Measurements from ENCODE around the gene PYDC2. TPM values are rescaled to one million over a fixed set of nuclear protein-coding genes. Genes with fewer than 3 reads are reported as not detected.

Gene PYDC2
- total RNA-seq = not detected
- polyA plus RNA-seq (ENCODE audit: insufficient read length in 2 of 2) = not detected
- long read RNA-seq, donor 1 = 0 reads
- long read RNA-seq, donor 2 = 0 reads
- long read RNA-seq, donor 3 = 0 reads
- long read RNA-seq, donor 4 = 0 reads

GRCh38 chr3:191461113-191461595 lies at the start of gene PYDC2:
Gene PYDC2, plus strand, starts transcription at chr3:191461163. Its CDS starts 0 bp downstream, at chr3:191461163.
- H3K4me3 ChIP-seq (ENCODE audit: low read depth, low read length) = no peak within 1 kb of the TSS
- H3K4me1 ChIP-seq (ENCODE audit: control insufficient read depth, insufficient read depth, low read length) = no peaks in the 10 kb centered on the region
- no peaks in the 10 kb centered on the region for H3K9me3 ChIP-seq (ENCODE audit: control insufficient read depth, insufficient read depth, low read length)
- no peak for DNase-seq (ENCODE audit: low read depth in 4 of 6, low spot score in 6 of 6)
- H3K27me3 ChIP-seq (ENCODE audit: control insufficient read depth, insufficient read depth, low read length) = no peaks in the 10 kb centered on the region
- H3K27ac ChIP-seq (ENCODE audit: low read depth, low read length) = no peak within 1 kb of the TSS
- WGBS (ENCODE audit: insufficient coverage) = 89% methylated on average over 1 of the region's 3 CpGs
- H3K36me3 ChIP-seq (ENCODE audit: control insufficient read depth, insufficient read depth, low read length) = no peaks in the 10 kb centered on the region

GRCh38 chr3:191412759-191413158 lies 48.2 kb upstream of the PYDC2 start:
- peak; percentile 12 to 80 (median 49) for DNase-seq (ENCODE audit: low read depth in 4 of 6, low spot score in 6 of 6)
- Histone ChIP-seq H3K36me3 (ENCODE audit: control insufficient read depth, insufficient read depth, low read length) (no peaks in the 10 kb centered on the region), H3K27me3 (ENCODE audit: control insufficient read depth, insufficient read depth, low read length) (no peaks in the 10 kb centered on the region), H3K27ac (ENCODE audit: low read depth, low read length) (no peak overlapping the region), H3K4me1 (ENCODE audit: control insufficient read depth, insufficient read depth, low read length) (no peaks in the 10 kb centered on the region), H3K9me3 (ENCODE audit: control insufficient read depth, insufficient read depth, low read length) (peaks cover 9% of the 10 kb centered on the region), H3K4me3 (ENCODE audit: low read depth, low read length) (no peak overlapping the region)
- no CpG with 5 or more reads among the region's 1 CpG for WGBS (ENCODE audit: insufficient coverage)

- H3K9me3 ChIP-seq (ENCODE audit: control insufficient read depth, insufficient read depth, low read length) = peaks cover 6% of the 10 kb centered on the region
- no peaks in the 10 kb centered on the region for H3K36me3 ChIP-seq (ENCODE audit: control insufficient read depth, insufficient read depth, low read length)
- no peaks in the 10 kb centered on the region for H3K27me3 ChIP-seq (ENCODE audit: control insufficient read depth, insufficient read depth, low read length)
- no CpG with 5 or more reads among the region's 2 CpGs for WGBS (ENCODE audit: insufficient coverage)
- DNase-seq (ENCODE audit: low read depth in 4 of 6, low spot score in 6 of 6) = no peak
- H3K4me3 ChIP-seq (ENCODE audit: low read depth, low read length) = no peak overlapping the region
- no peak overlapping the region for H3K27ac ChIP-seq (ENCODE audit: low read depth, low read length)
- H3K4me1 ChIP-seq (ENCODE audit: control insufficient read depth, insufficient read depth, low read length) = no peaks in the 10 kb centered on the region
These were observed 46.7 kb upstream of the PYDC2 start for GRCh38 chr3:191414286-191414685.

GRCh38 chr3:191414732-191415131 lies 46.2 kb upstream of the PYDC2 start:
- Histone ChIP-seq H3K27me3 (ENCODE audit: control insufficient read depth, insufficient read depth, low read length) (no peaks in the 10 kb centered on the region), H3K4me3 (ENCODE audit: low read depth, low read length) (no peak overlapping the region), H3K36me3 (ENCODE audit: control insufficient read depth, insufficient read depth, low read length) (no peaks in the 10 kb centered on the region), H3K9me3 (ENCODE audit: control insufficient read depth, insufficient read depth, low read length) (peaks cover 2% of the 10 kb centered on the region), H3K4me1 (ENCODE audit: control insufficient read depth, insufficient read depth, low read length) (no peaks in the 10 kb centered on the region), H3K27ac (ENCODE audit: low read depth, low read length) (no peak overlapping the region)
- WGBS (ENCODE audit: insufficient coverage) = 100% methylated on average over 1 of the region's 1 CpG
- no peak for DNase-seq (ENCODE audit: low read depth in 4 of 6, low spot score in 6 of 6)

GRCh38 chr3:191415566-191415965 lies 45.4 kb upstream of the PYDC2 start:
- Histone ChIP-seq H3K4me1 (ENCODE audit: control insufficient read depth, insufficient read depth, low read length) (no peaks in the 10 kb centered on the region), H3K9me3 (ENCODE audit: control insufficient read depth, insufficient read depth, low read length) (no peaks in the 10 kb centered on the region), H3K27me3 (ENCODE audit: control insufficient read depth, insufficient read depth, low read length) (no peaks in the 10 kb centered on the region), H3K27ac (ENCODE audit: low read depth, low read length) (no peak overlapping the region), H3K4me3 (ENCODE audit: low read depth, low read length) (no peak overlapping the region), H3K36me3 (ENCODE audit: control insufficient read depth, insufficient read depth, low read length) (no peaks in the 10 kb centered on the region)
- WGBS (ENCODE audit: insufficient coverage) = 95% methylated on average over 5 of the region's 9 CpGs
- no peak for DNase-seq (ENCODE audit: low read depth in 4 of 6, low spot score in 6 of 6)

GRCh38 chr3:191417457-191417729 lies 43.6 kb upstream of the PYDC2 start:
- no peaks in the 10 kb centered on the region for H3K36me3 ChIP-seq (ENCODE audit: control insufficient read depth, insufficient read depth, low read length)
- H3K9me3 ChIP-seq (ENCODE audit: control insufficient read depth, insufficient read depth, low read length) = no peaks in the 10 kb centered on the region
- H3K4me1 ChIP-seq (ENCODE audit: control insufficient read depth, insufficient read depth, low read length) = no peaks in the 10 kb centered on the region
- H3K27ac ChIP-seq (ENCODE audit: low read depth, low read length) = no peak overlapping the region
- H3K4me3 ChIP-seq (ENCODE audit: low read depth, low read length) = no peak overlapping the region
- no peak for DNase-seq (ENCODE audit: low read depth in 4 of 6, low spot score in 6 of 6)
- no peaks in the 10 kb centered on the region for H3K27me3 ChIP-seq (ENCODE audit: control insufficient read depth, insufficient read depth, low read length)
- WGBS (ENCODE audit: insufficient coverage) = 86% methylated on average over 4 of the region's 6 CpGs

GRCh38 chr3:191420771-191421170 lies 40.2 kb upstream of the PYDC2 start:
- Histone ChIP-seq H3K36me3 (ENCODE audit: control insufficient read depth, insufficient read depth, low read length) (no peaks in the 10 kb centered on the region), H3K27me3 (ENCODE audit: control insufficient read depth, insufficient read depth, low read length) (no peaks in the 10 kb centered on the region), H3K9me3 (ENCODE audit: control insufficient read depth, insufficient read depth, low read length) (no peaks in the 10 kb centered on the region), H3K27ac (ENCODE audit: low read depth, low read length) (no peak overlapping the region), H3K4me1 (ENCODE audit: control insufficient read depth, insufficient read depth, low read length) (no peaks in the 10 kb centered on the region), H3K4me3 (ENCODE audit: low read depth, low read length) (no peak overlapping the region)
- DNase-seq (ENCODE audit: low read depth in 4 of 6, low spot score in 6 of 6) = no peak
- WGBS (ENCODE audit: insufficient coverage) = 82% methylated on average over 1 of the region's 2 CpGs

- peak in 2 of 6 donors; percentile 22 to 28 for DNase-seq (ENCODE audit: low read depth in 4 of 6, low spot score in 6 of 6)
- no peak overlapping the region for H3K4me3 ChIP-seq (ENCODE audit: low read depth, low read length)
- H3K36me3 ChIP-seq (ENCODE audit: control insufficient read depth, insufficient read depth, low read length) = no peaks in the 10 kb centered on the region
- 28% methylated on average over 3 of the region's 3 CpGs for WGBS (ENCODE audit: insufficient coverage)
- no peaks in the 10 kb centered on the region for H3K4me1 ChIP-seq (ENCODE audit: control insufficient read depth, insufficient read depth, low read length)
- no peaks in the 10 kb centered on the region for H3K9me3 ChIP-seq (ENCODE audit: control insufficient read depth, insufficient read depth, low read length)
- H3K27ac ChIP-seq (ENCODE audit: low read depth, low read length) = no peak overlapping the region
- H3K27me3 ChIP-seq (ENCODE audit: control insufficient read depth, insufficient read depth, low read length) = no peaks in the 10 kb centered on the region
These were observed 36.1 kb upstream of the PYDC2 start for GRCh38 chr3:191424881-191425280.

- H3K4me3 ChIP-seq (ENCODE audit: low read depth, low read length) = no peak overlapping the region
- no peaks in the 10 kb centered on the region for H3K36me3 ChIP-seq (ENCODE audit: control insufficient read depth, insufficient read depth, low read length)
- H3K4me1 ChIP-seq (ENCODE audit: control insufficient read depth, insufficient read depth, low read length) = no peaks in the 10 kb centered on the region
- no peaks in the 10 kb centered on the region for H3K9me3 ChIP-seq (ENCODE audit: control insufficient read depth, insufficient read depth, low read length)
- DNase-seq (ENCODE audit: low read depth in 4 of 6, low spot score in 6 of 6) = no peak
- no peak overlapping the region for H3K27ac ChIP-seq (ENCODE audit: low read depth, low read length)
- no peaks in the 10 kb centered on the region for H3K27me3 ChIP-seq (ENCODE audit: control insufficient read depth, insufficient read depth, low read length)
- WGBS (ENCODE audit: insufficient coverage) = 91% methylated on average over 6 of the region's 11 CpGs
These were observed 35.6 kb upstream of the PYDC2 start for GRCh38 chr3:191425322-191425734.

- H3K36me3 ChIP-seq (ENCODE audit: control insufficient read depth, insufficient read depth, low read length) = no peaks in the 10 kb centered on the region
- no peaks in the 10 kb centered on the region for H3K27me3 ChIP-seq (ENCODE audit: control insufficient read depth, insufficient read depth, low read length)
- H3K27ac ChIP-seq (ENCODE audit: low read depth, low read length) = no peak overlapping the region
- H3K4me1 ChIP-seq (ENCODE audit: control insufficient read depth, insufficient read depth, low read length) = no peaks in the 10 kb centered on the region
- DNase-seq (ENCODE audit: low read depth in 4 of 6, low spot score in 6 of 6) = no peak
- no peak overlapping the region for H3K4me3 ChIP-seq (ENCODE audit: low read depth, low read length)
- no peaks in the 10 kb centered on the region for H3K9me3 ChIP-seq (ENCODE audit: control insufficient read depth, insufficient read depth, low read length)
- no CpG with 5 or more reads among the region's 1 CpG for WGBS (ENCODE audit: insufficient coverage)
These were observed 34.7 kb upstream of the PYDC2 start for GRCh38 chr3:191426311-191426710.

Measured in spinal cord (tissue), 10 donors.